Pons (tissue), 1 donor: ENCODE results near the gene ZNF85.
"Not testable (repeated sequence)": the region's sequence is repeated elsewhere in the genome, so short reads cannot be mapped to it uniquely, and the experiment has no call there.

ENCODE experiments used
- DNase-seq: peaks from one replicate; pipeline ENCODE4 v3.0.0-alpha.2; 2016; ENCODE audit warnings: low spot score

The ZNF85 gene

GRCh38 chr19:20923077-20923871 lies at the start of gene ZNF85:
TSS of gene ZNF85 (plus strand) at chr19:20923251. CDS start at chr19:20923401, 150 bp downstream.
- peak; percentile 95 for DNase-seq

GRCh38 chr19:20879501-20879900 lies 43.5 kb upstream of the ZNF85 start:
- DNase-seq: no peak

DNA sequence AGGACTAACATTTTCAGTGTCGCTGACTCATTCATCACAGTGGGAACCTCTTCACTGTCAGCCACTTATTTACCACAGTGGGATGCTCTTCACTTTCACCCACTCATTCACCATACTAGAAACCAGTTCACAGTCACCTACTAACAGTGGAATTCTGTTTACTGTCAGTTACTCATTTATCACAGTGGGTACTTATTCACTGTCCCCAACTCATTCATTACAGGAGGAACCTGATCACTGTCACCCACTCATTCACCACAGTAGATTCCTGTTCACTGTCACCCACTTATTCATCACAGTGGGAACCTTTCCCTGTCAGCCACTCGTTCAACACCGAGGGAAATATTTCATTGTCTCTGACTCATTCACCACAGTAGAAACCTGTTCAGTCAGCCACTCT lies 10.1 kb upstream of the ZNF85 start:
- no peak for DNase-seq

- no peak for DNase-seq
Observed at GRCh38 chr19:20925481-20925880, 2.4 kb downstream of the ZNF85 start.

GRCh38 chr19:20926796-20927195 lies 3.7 kb downstream of the ZNF85 start:
- no peak for DNase-seq

DNA sequence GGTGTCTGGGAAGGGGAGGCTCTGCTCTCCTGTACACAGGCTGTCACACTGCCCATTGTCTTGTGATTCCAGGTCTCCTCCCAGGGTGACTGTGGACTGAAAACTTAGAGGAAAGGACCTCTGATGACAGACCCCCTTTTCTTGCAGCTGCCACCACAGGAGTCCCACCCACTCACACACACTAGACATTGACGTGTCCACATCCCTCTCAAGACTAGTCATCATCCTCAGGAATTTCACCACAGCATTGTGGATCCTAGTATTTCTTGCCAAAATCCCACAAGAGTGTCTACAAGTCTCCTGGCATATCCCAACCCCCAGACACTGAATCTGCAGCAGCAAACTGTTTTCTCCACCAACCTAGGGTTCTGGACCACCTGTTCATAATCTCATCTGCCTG lies 5.3 kb downstream of the ZNF85 start:
- no peak for DNase-seq

DNA sequence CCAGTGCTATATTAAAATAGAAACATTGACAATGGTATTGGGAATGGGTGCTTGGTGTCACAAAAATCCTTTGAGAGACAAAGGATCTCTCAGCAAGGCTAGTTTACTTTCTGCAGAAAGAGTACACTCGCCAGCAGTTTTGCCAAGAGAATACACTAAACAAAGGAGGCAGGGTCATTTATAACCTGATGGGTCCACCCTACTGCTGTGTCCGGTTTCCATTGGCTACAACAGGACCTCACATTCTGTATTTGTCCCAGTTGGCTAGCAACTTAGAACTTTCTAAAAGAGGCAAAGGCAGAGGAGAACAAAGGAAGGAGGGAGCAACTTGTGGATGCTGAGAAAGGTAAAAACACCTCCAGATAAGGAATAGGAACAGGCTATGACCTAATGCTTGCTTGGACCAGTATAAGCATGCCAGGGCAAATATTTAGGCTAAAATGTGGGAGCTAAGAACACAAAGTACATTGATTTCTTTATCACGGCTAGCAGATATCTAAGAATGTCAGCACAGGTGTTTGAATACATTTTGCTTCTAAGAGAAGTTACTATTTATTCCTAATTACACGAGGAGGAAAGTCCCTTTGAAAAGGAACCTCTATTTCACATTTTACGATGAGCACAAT lies 13.4 kb downstream of the ZNF85 start:
- DNase-seq: not testable (repeated sequence)

DNA sequence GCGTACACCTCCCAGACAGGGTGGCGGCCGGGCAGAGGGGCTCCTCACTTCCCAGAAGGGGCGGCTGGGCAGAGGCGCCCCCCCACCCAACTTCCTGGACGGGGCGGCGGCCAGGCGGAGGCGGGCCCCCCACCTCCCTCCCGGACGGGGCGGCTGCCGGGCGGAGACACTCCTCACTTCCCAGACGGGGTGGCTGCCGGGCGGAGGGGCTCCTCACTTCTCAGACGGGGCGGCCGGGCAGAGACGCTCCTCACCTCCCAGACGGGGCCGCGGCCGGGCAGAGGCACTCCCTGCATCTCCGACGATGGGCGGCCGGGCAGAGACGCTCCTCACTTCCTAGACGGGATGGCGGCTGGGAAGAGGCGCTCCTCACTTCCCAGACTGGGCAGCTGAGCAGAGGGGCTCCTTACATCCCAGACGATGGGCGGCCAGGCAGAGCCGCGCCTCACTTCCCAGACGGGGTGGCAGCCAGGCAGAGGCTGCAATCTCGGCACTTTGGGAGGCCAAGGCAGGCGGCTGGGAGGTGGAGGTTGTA lies 29.6 kb downstream of the ZNF85 start:
- not testable (repeated sequence) for DNase-seq

- DNase-seq: no peak
Observed at GRCh38 chr19:20964798-20965197, 41.7 kb downstream of the ZNF85 start.

GRCh38 chr19:20968092-20968491 lies 45.0 kb downstream of the ZNF85 start:
- no peak for DNase-seq

DNA sequence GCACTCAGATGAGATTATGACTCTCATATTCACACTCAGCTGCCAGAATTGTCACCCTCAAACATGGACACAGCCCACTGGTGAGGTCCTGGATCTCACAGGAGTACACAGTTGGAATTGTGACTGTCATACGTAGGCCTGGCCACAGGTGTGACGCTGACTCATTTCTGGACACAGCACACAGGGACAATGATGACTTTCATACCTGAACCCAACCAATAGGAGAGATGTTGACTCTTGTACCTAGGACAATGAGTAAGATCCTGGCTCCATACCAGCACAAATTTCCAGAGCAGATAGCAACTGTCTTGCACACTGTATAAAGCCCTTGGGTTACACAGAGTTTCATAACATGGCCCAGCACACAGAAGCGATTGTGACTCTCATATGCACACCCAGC lies 46.4 kb downstream of the ZNF85 start:
- peak; percentile 0 for DNase-seq

- DNase-seq: no peak
Observed at GRCh38 chr19:20969898-20970297, 46.8 kb downstream of the ZNF85 start.

GRCh38 chr19:20992788-20993187 lies 69.7 kb downstream of the ZNF85 start:
- DNase-seq: not testable (repeated sequence)

DNA sequence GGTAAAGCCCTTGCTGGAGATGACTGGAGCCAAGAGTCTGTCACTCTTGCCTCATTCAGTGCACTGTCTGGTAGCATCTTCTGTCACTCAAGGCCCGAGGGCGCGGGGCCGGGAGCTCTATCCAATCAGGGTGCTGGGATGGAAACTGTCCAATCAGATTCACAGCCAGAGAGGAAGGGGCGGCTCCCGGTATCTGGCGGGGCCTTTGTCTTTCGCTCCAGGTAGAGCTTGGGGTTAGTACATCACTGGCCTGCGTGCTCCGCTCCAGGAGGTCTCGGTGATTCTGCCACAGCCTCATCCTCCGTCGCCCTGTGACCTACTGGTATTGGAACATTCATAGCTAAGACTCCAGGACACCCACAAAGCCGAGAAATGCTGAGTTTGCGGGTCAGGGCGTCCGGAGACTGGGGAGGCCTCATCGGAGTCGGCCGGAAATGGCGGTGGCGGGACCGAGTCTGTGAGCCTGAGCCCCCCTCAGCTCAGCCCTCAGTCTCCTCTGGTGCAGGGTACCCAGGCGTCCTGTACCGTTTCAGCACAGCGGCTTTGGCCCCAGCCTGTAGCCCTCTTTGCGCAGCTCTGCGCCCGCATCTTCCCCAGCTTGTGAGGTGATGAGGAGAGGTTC lies 76.8 kb downstream of the ZNF85 start:
- DNase-seq: peak; percentile 96
